Measurements from ENCODE around the gene CACNB2. TPM values are rescaled to one million over a fixed set of nuclear protein-coding genes. Genes with fewer than 3 reads are reported as not detected.

Gene CACNB2
- total and polyA plus RNA-seq, 2 of the 13 experiments (the other 11 are each of a cell fraction or from before 2014, with no cell fraction given): not detected

- DNase-seq (ENCODE audit: low spot score) (no peak), ATAC-seq (no peak), FAIRE-seq (no peak)
- H3K9me3 ChIP-seq (ENCODE audit: low read length): no peaks in the 10 kb centered on the region
- no peak overlapping the region for H3K27ac ChIP-seq (ENCODE audit: extremely low read length, insufficient read depth, low read length)
- 22% methylated on average over 11 of the region's 12 CpGs for WGBS (ENCODE audit: low lambda C conversion rate)
- no peak overlapping the region for H2AFZ ChIP-seq (ENCODE audit: low read length)
- POLR2A ChIA-PET: no interaction called here
- peaks cover 1 to 4% of the 10 kb centered on the region in 2 experiments; a peak in 1 of 5 replicates for H3K27me3 ChIP-seq (ENCODE audit: control insufficient read depth in 1 of 2, insufficient read depth in 2 of 2, low read length in 2 of 2)
- CTCF ChIA-PET (ENCODE audit: low intra/inter-chr PET ratio, low total read pairs): no interaction called here
- no peak overlapping the region for H3K4me2 ChIP-seq (ENCODE audit: low read depth, low read length)
- intact Hi-C loops (cut with micrococcal nuclease; ENCODE audit: unreplicated experiment) (no loop called here), in situ Hi-C loops (cut with HindIII; ENCODE audit: extremely low pct_ligation_motif_present, low pct_unique_long_range_greater_than_20kb) (no loop called here)
- no peak overlapping the region for H3K9ac ChIP-seq (ENCODE audit: insufficient read depth, low read depth, low read length)
- no TSS peak for BruUV-seq (replicated peaks)
- no peak overlapping the region for H3K4me3 ChIP-seq (replicated peaks in 1 of 3; ENCODE audit: insufficient read depth in 1 of 3, low read depth in 2 of 3, low read length in 3 of 3)
- no peaks in the 10 kb centered on the region for H3K4me1 ChIP-seq (ENCODE audit: insufficient read depth, low read length)
- no peaks in the 10 kb centered on the region for H3K36me3 ChIP-seq (replicated peaks in 1 of 2; ENCODE audit: control insufficient read depth in 1 of 2, insufficient read depth in 2 of 2, low read length in 2 of 2)
- H3K79me2 ChIP-seq (ENCODE audit: insufficient read depth, low read length): no peaks in the 10 kb centered on the region
- no peaks in the 10 kb centered on the region for H4K20me1 ChIP-seq (ENCODE audit: insufficient read depth, low read length)
- TF ChIP-seq ZNF616 (CRISPR knock-in tag; IDR thresholded peaks at IDR 0.05; ENCODE audit: low read depth) (no peak), ARNTL (CRISPR knock-in tag; IDR thresholded peaks at IDR 0.05) (no peak), BRCA1 (CRISPR knock-in tag; IDR thresholded peaks at IDR 0.05) (no peak), AKNA (CRISPR knock-in tag; IDR thresholded peaks at IDR 0.05; ENCODE audit: borderline replicate concordance) (no peak), RBFOX2 (IDR thresholded peaks at IDR 0.05; ENCODE audit: low read depth, low read length) (no peak), ATF2 (CRISPR knock-in tag; IDR thresholded peaks at IDR 0.05) (no peak), ZNF761 (CRISPR knock-in tag; conservative IDR thresholded peaks at IDR 0.05) (no peak), ZNF318 (CRISPR knock-in tag; IDR thresholded peaks at IDR 0.05) (no peak), ZNF772 (CRISPR knock-in tag; IDR thresholded peaks at IDR 0.05) (no peak)
Measured at GRCh38 chr10:18224626-18225445, 84.6 kb downstream of the CACNB2 start.
